ENCODE results near the gene DENND2C.

DNA sequence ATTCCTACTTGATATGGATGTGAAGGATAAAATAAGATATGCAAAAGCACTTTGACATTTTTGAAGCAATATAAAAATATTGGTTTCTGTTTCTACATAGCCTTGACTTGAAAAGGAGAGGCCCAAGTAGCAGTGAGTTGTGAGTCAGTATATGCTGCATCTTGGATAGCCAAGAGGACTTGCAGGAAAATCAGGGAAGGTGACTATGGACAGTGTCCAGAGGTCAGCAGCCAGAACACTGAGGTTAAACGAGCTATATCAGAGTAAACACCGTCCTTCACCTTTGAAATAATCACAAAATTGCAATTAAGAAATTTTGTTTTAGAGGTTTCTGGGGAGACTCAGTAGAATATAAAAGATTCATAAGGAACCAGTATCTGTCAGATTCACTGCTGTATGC is 32.1 kb upstream of the DENND2C start:
- TF ChIP-seq REST (IDR thresholded peaks at IDR 0.05) (no peak), YY1 (IDR thresholded peaks at IDR 0.05) (no peak), TAF1 (conservative IDR thresholded peaks at IDR 0.05) (no peak), ZBTB33 (IDR thresholded peaks at IDR 0.05) (no peak), JUND (IDR thresholded peaks at IDR 0.05) (no peak)
- TF ChIP-seq, protein P1, sequence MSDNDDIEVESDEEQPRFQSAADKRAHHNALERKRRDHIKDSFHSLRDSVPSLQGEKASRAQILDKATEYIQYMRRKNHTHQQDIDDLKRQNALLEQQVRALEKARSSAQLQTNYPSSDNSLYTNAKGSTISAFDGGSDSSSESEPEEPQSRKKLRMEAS (IDR thresholded peaks at IDR 0.05), result no peak
- TF ChIP-seq, protein P2, sequence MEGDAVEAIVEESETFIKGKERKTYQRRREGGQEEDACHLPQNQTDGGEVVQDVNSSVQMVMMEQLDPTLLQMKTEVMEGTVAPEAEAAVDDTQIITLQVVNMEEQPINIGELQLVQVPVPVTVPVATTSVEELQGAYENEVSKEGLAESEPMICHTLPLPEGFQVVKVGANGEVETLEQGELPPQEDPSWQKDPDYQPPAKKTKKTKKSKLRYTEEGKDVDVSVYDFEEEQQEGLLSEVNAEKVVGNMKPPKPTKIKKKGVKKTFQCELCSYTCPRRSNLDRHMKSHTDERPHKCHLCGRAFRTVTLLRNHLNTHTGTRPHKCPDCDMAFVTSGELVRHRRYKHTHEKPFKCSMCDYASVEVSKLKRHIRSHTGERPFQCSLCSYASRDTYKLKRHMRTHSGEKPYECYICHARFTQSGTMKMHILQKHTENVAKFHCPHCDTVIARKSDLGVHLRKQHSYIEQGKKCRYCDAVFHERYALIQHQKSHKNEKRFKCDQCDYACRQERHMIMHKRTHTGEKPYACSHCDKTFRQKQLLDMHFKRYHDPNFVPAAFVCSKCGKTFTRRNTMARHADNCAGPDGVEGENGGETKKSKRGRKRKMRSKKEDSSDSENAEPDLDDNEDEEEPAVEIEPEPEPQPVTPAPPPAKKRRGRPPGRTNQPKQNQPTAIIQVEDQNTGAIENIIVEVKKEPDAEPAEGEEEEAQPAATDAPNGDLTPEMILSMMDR (IDR thresholded peaks at IDR 0.05; ENCODE audit: low read depth, low read length, missing input control), result no peak

All from liver (tissue), 3 donors.